ENCODE measurements around the gene HECTD4.
"Not testable (repeated sequence)": the region's sequence is repeated elsewhere in the genome, so short reads cannot be mapped to it uniquely, and the experiment has no call there.

HECTD4 gene

DNA sequence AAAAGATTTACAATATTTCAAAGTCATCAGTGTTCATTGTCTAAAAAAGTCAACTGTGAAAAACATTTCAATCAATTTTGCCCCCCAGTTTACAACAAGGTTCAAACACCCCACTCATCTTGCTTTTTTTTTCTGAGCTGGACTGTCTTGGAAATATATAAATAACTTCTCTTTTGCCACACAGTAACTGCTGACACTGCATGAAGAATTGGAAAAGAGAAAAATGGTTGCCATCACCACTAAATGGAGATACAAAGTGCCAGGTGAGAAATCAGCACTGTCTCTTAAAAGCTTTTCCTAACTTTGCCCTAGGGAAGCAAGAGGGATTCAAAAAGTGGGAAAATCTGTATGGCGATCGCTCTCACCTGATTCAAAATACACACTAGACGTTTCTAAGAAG lies 155.5 kb downstream of the HECTD4 start:
- Histone ChIP-seq H3K36me3 (ENCODE audit: control insufficient read depth, insufficient read depth, low read length) (no peaks in the 10 kb centered on the region), H3K4me3 (ENCODE audit: low read depth, low read length) (no peak overlapping the region), H2AFZ (no peak overlapping the region), H3K79me2 (no peaks in the 10 kb centered on the region), H3K4me2 (ENCODE audit: low read length) (no peak overlapping the region), H3K9ac (no peak overlapping the region), H3K9me3 (ENCODE audit: control insufficient read depth, low read length) (no peaks in the 10 kb centered on the region), H3K27ac (no peak overlapping the region), H3K27me3 (ENCODE audit: control insufficient read depth, insufficient read depth, low read length) (no peaks in the 10 kb centered on the region), H3K4me1 (no peaks in the 10 kb centered on the region)
- TF ChIP-seq, protein P1, sequence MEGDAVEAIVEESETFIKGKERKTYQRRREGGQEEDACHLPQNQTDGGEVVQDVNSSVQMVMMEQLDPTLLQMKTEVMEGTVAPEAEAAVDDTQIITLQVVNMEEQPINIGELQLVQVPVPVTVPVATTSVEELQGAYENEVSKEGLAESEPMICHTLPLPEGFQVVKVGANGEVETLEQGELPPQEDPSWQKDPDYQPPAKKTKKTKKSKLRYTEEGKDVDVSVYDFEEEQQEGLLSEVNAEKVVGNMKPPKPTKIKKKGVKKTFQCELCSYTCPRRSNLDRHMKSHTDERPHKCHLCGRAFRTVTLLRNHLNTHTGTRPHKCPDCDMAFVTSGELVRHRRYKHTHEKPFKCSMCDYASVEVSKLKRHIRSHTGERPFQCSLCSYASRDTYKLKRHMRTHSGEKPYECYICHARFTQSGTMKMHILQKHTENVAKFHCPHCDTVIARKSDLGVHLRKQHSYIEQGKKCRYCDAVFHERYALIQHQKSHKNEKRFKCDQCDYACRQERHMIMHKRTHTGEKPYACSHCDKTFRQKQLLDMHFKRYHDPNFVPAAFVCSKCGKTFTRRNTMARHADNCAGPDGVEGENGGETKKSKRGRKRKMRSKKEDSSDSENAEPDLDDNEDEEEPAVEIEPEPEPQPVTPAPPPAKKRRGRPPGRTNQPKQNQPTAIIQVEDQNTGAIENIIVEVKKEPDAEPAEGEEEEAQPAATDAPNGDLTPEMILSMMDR (IDR thresholded peaks at IDR 0.05), result no peak

DNA sequence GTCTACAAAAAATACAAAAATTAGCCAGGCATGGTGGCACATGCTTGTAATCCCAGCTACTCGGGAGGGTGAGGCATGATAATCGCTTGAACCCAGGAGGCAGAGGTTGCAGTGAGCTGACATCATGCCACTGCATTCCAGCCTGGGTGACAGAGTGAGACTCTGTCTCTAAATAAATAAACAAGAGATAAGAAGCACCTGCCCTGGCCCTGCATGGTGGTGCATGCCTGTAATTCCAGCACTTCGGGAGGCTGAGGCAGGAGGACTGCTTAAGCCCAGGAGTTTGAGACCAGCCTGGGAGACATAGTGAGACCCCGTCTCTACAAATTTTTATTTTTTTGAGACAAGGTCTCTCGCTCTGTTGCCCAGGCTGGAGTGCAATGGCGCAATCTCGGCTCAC lies 161.6 kb downstream of the HECTD4 start:
- not testable (repeated sequence) for H3K4me2 ChIP-seq (ENCODE audit: low read length); H3K36me3 ChIP-seq (ENCODE audit: control insufficient read depth, insufficient read depth, low read length); H3K9ac ChIP-seq; H3K9me3 ChIP-seq (ENCODE audit: control insufficient read depth, low read length); H3K79me2 ChIP-seq; H2AFZ ChIP-seq; H3K4me1 ChIP-seq; H3K27me3 ChIP-seq (ENCODE audit: control insufficient read depth, insufficient read depth, low read length); H3K27ac ChIP-seq; H3K4me3 ChIP-seq (ENCODE audit: low read depth, low read length)

DNA sequence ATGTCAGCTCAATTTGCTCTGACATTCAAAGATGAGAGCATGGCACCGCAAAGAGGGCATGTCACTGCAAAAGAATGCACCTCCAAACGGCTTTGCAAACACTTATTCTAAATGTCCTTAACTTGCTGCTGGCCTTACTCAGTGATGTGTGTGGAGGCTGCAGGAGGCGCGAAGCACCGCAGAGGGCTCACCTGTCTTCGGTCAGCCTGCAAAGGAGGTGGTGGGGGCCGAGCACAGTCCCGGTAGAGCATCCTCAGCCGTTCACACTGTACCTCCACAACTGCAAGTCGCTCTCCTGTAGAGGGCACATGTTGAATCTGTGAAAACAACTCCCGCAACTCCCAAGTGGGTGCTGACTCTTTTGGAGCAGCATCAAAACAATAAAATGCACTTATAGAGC lies 163.0 kb downstream of the HECTD4 start:
- H3K4me2 ChIP-seq (ENCODE audit: low read length), result no peak overlapping the region
- H3K79me2 ChIP-seq, result no peaks in the 10 kb centered on the region
- no peak overlapping the region for H3K27ac ChIP-seq
- H3K36me3 ChIP-seq (ENCODE audit: control insufficient read depth, insufficient read depth, low read length), result no peaks in the 10 kb centered on the region
- H3K9me3 ChIP-seq (ENCODE audit: control insufficient read depth, low read length), result no peaks in the 10 kb centered on the region
- H2AFZ ChIP-seq, result no peak overlapping the region
- no peak overlapping the region for H3K9ac ChIP-seq
- no peaks in the 10 kb centered on the region for H3K27me3 ChIP-seq (ENCODE audit: control insufficient read depth, insufficient read depth, low read length)
- H3K4me3 ChIP-seq (ENCODE audit: low read depth, low read length), result no peak overlapping the region
- no peaks in the 10 kb centered on the region for H3K4me1 ChIP-seq
- TF ChIP-seq, protein P1 (IDR thresholded peaks at IDR 0.05), result no peak

DNA sequence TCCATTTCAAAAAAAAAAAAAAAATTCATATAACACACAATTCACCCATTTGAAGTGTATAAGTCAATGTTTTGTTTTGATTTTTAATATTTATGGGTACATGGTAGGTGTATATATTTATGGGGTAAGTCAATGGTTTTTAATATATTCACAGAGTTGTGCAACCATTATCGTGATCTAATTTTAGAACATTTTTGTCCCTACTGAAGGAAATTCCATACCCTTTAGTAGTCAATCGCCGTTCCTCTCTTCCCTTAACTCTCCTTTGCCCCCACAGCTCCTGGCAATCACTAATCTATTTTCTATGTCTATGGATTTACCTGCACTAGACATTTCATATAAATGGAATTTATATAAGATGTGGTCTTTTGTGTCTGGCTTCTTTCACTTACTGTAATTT lies 164.1 kb downstream of the HECTD4 start:
- Histone ChIP-seq H3K4me1 (no peaks in the 10 kb centered on the region), H3K27me3 (ENCODE audit: control insufficient read depth, insufficient read depth, low read length) (no peaks in the 10 kb centered on the region), H3K79me2 (no peaks in the 10 kb centered on the region), H2AFZ (no peak overlapping the region), H3K27ac (no peak overlapping the region), H3K4me2 (ENCODE audit: low read length) (no peak overlapping the region), H3K4me3 (ENCODE audit: low read depth, low read length) (no peak overlapping the region), H3K9ac (no peak overlapping the region), H3K9me3 (ENCODE audit: control insufficient read depth, low read length) (no peaks in the 10 kb centered on the region), H3K36me3 (ENCODE audit: control insufficient read depth, insufficient read depth, low read length) (no peaks in the 10 kb centered on the region)
- TF ChIP-seq, protein P1 (IDR thresholded peaks at IDR 0.05), result no peak

DNA sequence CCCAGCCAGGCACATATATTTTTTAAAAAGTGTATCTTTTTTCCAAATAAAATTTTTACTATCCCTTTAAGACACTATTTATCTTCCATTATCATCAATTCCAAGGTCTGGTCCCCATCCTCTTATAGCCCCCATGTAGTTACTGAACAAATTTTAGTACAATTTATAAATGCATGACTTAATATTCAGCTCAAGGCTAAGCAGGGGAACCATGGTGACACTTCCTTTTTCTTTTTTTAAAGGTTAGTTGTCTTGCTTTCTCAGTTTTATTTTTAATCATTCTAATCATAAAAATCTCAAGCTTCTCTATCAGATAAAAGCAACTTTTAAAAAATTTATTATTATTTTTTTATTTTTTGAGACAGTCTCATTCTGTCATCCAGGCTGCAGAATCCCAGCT lies 164.6 kb downstream of the HECTD4 start:
- H3K9me3 ChIP-seq (ENCODE audit: control insufficient read depth, low read length), result no peaks in the 10 kb centered on the region
- H3K27ac ChIP-seq, result no peak overlapping the region
- H3K79me2 ChIP-seq, result no peaks in the 10 kb centered on the region
- no peaks in the 10 kb centered on the region for H3K36me3 ChIP-seq (ENCODE audit: control insufficient read depth, insufficient read depth, low read length)
- no peak overlapping the region for H3K9ac ChIP-seq
- no peaks in the 10 kb centered on the region for H3K27me3 ChIP-seq (ENCODE audit: control insufficient read depth, insufficient read depth, low read length)
- H2AFZ ChIP-seq, result no peak overlapping the region
- TF ChIP-seq, protein P1 (IDR thresholded peaks at IDR 0.05), result no peak
- H3K4me2 ChIP-seq (ENCODE audit: low read length), result no peak overlapping the region
- no peak overlapping the region for H3K4me3 ChIP-seq (ENCODE audit: low read depth, low read length)
- H3K4me1 ChIP-seq, result no peaks in the 10 kb centered on the region

Measured in parathyroid adenoma (tissue), 2 donors.